ENCODE results near the gene USP32. TPM values are rescaled to one million over a fixed set of nuclear protein-coding genes. Genes with fewer than 3 reads are reported as not detected.
A peak's percentile ranks its signal among the peaks of the same experiment; 100 is the strongest.
"Not testable (repeated sequence)": the region's sequence is repeated elsewhere in the genome, so short reads cannot be mapped to it uniquely, and the experiment has no call there.

Gene USP32
- total RNA-seq, 1 donor from 2014 or later, result 22.8 TPM

- H3K4me1 ChIP-seq; H3K36me3 ChIP-seq; H3K9me3 ChIP-seq (replicated peaks); H3K4me3 ChIP-seq; DNase-seq; H3K27ac ChIP-seq (replicated peaks); intact Hi-C loops (cut with micrococcal nuclease); H3K27me3 ChIP-seq (ENCODE audit: low read depth): not testable (repeated sequence)
Measured at GRCh38 chr17:60428491-60428890, 36.6 kb upstream of the USP32 start.

GRCh38 chr17:60426596-60426995 is 34.7 kb upstream of the USP32 start:
- no peaks in the 10 kb centered on the region for H3K27me3 ChIP-seq (ENCODE audit: low read depth)
- no peaks in the 10 kb centered on the region for H3K36me3 ChIP-seq
- intact Hi-C loops (cut with micrococcal nuclease), result no loop called here
- H3K4me1 ChIP-seq, result peaks cover 5% of the 10 kb centered on the region
- no peak overlapping the region for H3K4me3 ChIP-seq
- no peak overlapping the region for H3K27ac ChIP-seq (replicated peaks)
- no peak for TF ChIP-seq CTCF (IDR thresholded peaks at IDR 0.05; ENCODE audit: borderline replicate concordance)
- no peak for DNase-seq
- H3K9me3 ChIP-seq (replicated peaks), result no peaks in the 10 kb centered on the region

GRCh38 chr17:60425626-60426025 is 33.7 kb upstream of the USP32 start:
- intact Hi-C loops (cut with micrococcal nuclease), result no loop called here
- Histone ChIP-seq H3K9me3 (replicated peaks) (no peaks in the 10 kb centered on the region), H3K36me3 (no peaks in the 10 kb centered on the region), H3K4me1 (peaks cover 12% of the 10 kb centered on the region), H3K27me3 (ENCODE audit: low read depth) (no peaks in the 10 kb centered on the region), H3K27ac (replicated peaks) (no peak overlapping the region), H3K4me3 (no peak overlapping the region)
- TF ChIP-seq CTCF (IDR thresholded peaks at IDR 0.05; ENCODE audit: borderline replicate concordance), result no peak
- no peak for DNase-seq

GRCh38 chr17:60423865-60424264 is 31.9 kb upstream of the USP32 start:
- H3K27ac ChIP-seq (replicated peaks), result no peak overlapping the region
- no peaks in the 10 kb centered on the region for H3K36me3 ChIP-seq
- intact Hi-C loops (cut with micrococcal nuclease), result no loop called here
- no peak overlapping the region for H3K4me3 ChIP-seq
- H3K27me3 ChIP-seq (ENCODE audit: low read depth), result no peaks in the 10 kb centered on the region
- H3K4me1 ChIP-seq, result peaks cover 12% of the 10 kb centered on the region
- no peak for DNase-seq
- no peaks in the 10 kb centered on the region for H3K9me3 ChIP-seq (replicated peaks)
- no peak for TF ChIP-seq CTCF (IDR thresholded peaks at IDR 0.05; ENCODE audit: borderline replicate concordance)

- Histone ChIP-seq H3K27ac (replicated peaks) (peak within 1 kb of the TSS; percentile 46), H3K4me1 (peaks cover 12% of the 10 kb centered on the region), H3K4me3 (peak within 1 kb of the TSS; percentile 67), H3K27me3 (ENCODE audit: low read depth) (no peaks in the 10 kb centered on the region), H3K36me3 (no peaks in the 10 kb centered on the region), H3K9me3 (replicated peaks) (no peaks in the 10 kb centered on the region)
- TF ChIP-seq CTCF (IDR thresholded peaks at IDR 0.05; ENCODE audit: borderline replicate concordance), result no peak
- intact Hi-C loops (cut with micrococcal nuclease), result no loop called here
- DNase-seq, result no peak
Measured at GRCh38 chr17:60422162-60422665, 30.3 kb upstream of the USP32 start, which contains the start of gene CHCT1. CHCT1 (plus strand) TSS chr17:60422489; CDS start chr17:60422593, 104 bp downstream.

- H3K36me3 ChIP-seq, result no peaks in the 10 kb centered on the region
- H3K27me3 ChIP-seq (ENCODE audit: low read depth), result no peaks in the 10 kb centered on the region
- no peaks in the 10 kb centered on the region for H3K9me3 ChIP-seq (replicated peaks)
- DNase-seq, result peak; percentile 68
- TF ChIP-seq CTCF (IDR thresholded peaks at IDR 0.05; ENCODE audit: borderline replicate concordance), result peak; percentile 96
- peaks cover 12% of the 10 kb centered on the region for H3K4me1 ChIP-seq
- H3K4me3 ChIP-seq, result peak overlapping the region; percentile 67
- peak overlapping the region; percentile 46 for H3K27ac ChIP-seq (replicated peaks)
- intact Hi-C loops (cut with micrococcal nuclease), result no loop called here
Measured at GRCh38 chr17:60421273-60422161, 29.6 kb upstream of the USP32 start.

- peaks cover 16% of the 10 kb centered on the region for H3K4me1 ChIP-seq
- H3K4me3 ChIP-seq; H3K9me3 ChIP-seq (replicated peaks); H3K36me3 ChIP-seq; H3K27ac ChIP-seq (replicated peaks); intact Hi-C loops (cut with micrococcal nuclease); H3K27me3 ChIP-seq (ENCODE audit: low read depth); DNase-seq: not testable (repeated sequence)
Measured at GRCh38 chr17:60419875-60420274, 27.9 kb upstream of the USP32 start.

GRCh38 chr17:60419003-60419402 is 27.1 kb upstream of the USP32 start:
- H3K36me3 ChIP-seq; intact Hi-C loops (cut with micrococcal nuclease); DNase-seq; H3K4me3 ChIP-seq; H3K27ac ChIP-seq (replicated peaks); H3K27me3 ChIP-seq (ENCODE audit: low read depth); H3K9me3 ChIP-seq (replicated peaks): not testable (repeated sequence)
- H3K4me1 ChIP-seq, result peaks cover 16% of the 10 kb centered on the region

Data from left ventricle myocardium inferior (tissue), 1 donor.